A673 (cell line): ENCODE data around the gene TRPC3.

Experiments
- EZH2 ChIP-seq: fragments of 200-600 bp; sonication (generic); IDR thresholded peaks from 2 replicates; pipeline ENCODE4 v1.6.1; 2017; ENCODE audit warnings: borderline replicate concordance, low read depth, mild to moderate bottlenecking, mixed read lengths, antibody characterized with exemption, low read length; ENCODE audit not compliant: poor library complexity, severe bottlenecking
- TF ChIP-seq, protein P1 (sequence below): fragments of 300-800, 200-600 bp; sonication (generic); conservative IDR thresholded peaks from 2 replicates; pipeline ENCODE4 v1.5.1; 2017; ENCODE audit warnings: low read depth, mild to moderate bottlenecking, antibody characterized with exemption, low read length, moderate library complexity, mixed read lengths

DNA sequence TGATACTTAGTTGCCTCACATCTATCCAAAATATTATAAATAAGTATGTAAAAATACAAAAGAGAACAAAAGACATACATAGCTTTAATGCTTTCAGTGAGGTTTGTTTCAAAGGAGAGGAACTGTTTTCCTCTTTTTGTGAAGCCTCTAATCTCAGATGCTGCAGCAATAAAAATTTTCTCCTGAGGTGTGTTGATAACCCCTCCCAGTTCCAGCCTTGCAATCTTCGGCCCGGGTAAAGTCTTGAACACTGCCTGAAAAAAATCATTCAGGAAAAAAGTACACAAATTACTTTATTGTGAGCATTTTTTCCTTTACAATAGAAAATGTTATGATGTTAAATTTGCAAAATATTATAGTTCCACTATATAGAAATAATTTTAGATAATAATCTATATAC is 90.4 kb downstream of the TRPC3 start:
- TF ChIP-seq, protein P1, sequence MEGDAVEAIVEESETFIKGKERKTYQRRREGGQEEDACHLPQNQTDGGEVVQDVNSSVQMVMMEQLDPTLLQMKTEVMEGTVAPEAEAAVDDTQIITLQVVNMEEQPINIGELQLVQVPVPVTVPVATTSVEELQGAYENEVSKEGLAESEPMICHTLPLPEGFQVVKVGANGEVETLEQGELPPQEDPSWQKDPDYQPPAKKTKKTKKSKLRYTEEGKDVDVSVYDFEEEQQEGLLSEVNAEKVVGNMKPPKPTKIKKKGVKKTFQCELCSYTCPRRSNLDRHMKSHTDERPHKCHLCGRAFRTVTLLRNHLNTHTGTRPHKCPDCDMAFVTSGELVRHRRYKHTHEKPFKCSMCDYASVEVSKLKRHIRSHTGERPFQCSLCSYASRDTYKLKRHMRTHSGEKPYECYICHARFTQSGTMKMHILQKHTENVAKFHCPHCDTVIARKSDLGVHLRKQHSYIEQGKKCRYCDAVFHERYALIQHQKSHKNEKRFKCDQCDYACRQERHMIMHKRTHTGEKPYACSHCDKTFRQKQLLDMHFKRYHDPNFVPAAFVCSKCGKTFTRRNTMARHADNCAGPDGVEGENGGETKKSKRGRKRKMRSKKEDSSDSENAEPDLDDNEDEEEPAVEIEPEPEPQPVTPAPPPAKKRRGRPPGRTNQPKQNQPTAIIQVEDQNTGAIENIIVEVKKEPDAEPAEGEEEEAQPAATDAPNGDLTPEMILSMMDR, result no peak
- no peak for TF ChIP-seq EZH2
